CD4-positive, alpha-beta T cell treated with Interleukin-15 for 4 hours (primary cell): ENCODE results near the gene F5.
"Not testable (repeated sequence)": the region's sequence is repeated elsewhere in the genome, so short reads cannot be mapped to it uniquely, and the experiment has no call there.

Source experiments
- DNase-seq: peaks from one replicate; pipeline ENCODE4 v3.0.0-alpha.2; 2020; ENCODE audit warnings: low spot score

The F5 gene

DNA sequence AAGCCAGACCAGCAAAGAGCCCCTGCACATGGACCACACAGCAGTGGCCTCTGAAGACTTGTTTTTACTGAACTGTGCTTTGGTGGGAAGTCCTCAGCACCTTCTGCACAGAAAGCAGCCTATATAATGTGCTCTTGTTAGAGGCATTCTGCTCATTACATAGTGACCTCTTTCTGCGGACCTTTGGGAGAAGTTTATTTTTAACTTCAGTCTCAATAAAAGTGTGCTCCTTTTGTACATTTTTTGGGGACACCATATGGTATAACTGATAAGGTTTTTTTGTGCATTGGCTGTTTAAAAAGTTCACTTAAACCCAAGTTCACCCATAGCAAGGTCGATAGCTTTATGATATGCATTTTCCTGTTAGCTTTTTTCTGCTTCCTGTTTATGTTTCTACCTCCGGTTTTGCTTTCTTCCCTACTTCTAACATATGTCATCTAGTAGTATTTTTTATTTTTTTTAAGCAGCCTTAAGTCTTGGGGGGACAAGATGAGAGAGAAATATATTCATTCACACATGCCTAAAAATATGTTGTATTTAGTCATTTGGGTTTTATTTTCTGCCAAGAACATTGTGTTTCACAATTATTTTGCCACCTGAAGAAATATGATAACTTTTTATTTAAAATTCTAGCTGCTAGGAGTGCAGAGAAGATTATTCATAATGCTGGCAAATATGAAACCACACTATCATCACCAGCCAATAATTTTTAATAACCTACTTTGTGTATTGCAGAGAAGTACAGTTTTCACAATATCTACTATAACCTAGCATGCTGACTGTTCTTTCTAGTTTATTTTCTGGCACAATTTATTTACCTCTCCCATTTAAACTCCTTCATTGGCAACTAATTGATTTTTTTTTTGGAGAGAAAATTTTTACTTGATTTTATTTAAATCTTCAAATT is 77.6 kb downstream of the F5 start:
- DNase-seq: no peak

DNA sequence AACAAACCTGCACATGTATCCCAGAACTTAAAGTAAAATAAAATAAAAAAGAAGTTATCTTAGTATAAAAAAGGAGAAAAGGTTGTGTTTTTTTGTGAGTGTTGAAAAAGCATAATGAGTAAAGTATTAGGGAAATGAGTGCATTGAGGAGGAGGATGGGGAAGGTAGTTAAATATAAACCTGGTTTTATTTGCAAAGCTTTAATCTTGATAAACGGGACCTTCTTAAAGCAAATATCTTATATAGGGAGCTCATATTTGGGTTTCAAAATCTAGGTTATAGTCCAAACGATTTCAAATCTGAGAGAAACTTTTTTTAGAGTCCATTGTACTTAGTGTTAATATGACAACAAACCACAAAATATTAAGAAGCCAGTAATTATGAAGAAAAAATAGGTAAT is 78.9 kb downstream of the F5 start:
- no peak for DNase-seq

DNA sequence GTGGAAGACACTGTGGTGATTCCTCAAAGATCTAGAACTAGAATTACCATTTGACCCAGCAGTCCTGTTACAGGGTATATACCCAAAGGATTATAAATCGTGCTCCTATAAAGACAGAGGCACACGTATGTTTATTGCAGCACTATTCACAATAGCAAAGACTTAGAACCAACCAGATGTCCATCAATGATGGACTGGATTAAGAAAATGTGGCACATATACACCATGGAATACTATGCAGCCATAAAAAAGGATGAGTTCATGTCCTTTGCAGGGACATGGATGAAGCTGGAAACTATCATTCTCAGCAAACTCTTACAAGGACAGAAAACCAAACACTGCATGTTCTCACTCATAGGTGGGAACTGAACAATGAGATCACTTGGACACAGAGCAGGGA is 82.7 kb downstream of the F5 start:
- DNase-seq: not testable (repeated sequence)

DNA sequence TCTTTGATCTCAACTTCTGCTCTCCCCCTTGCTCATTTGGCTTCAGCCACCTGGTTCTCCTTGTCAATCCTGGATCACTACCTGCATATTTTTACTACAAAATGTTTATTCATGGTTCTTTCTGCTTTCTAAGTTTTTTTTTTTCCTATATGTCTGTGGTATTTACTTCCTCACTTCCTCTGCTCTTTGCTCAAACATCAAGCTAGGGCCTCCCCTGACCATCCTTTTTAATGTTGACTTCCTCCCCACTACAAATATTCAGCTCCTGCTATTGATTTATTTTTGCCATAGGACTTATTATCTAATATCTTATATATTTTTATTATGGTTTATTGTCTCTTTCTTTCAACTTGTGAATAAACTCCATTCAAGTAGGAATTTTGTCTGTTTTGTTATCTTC is 86.5 kb downstream of the F5 start:
- no peak for DNase-seq

DNA sequence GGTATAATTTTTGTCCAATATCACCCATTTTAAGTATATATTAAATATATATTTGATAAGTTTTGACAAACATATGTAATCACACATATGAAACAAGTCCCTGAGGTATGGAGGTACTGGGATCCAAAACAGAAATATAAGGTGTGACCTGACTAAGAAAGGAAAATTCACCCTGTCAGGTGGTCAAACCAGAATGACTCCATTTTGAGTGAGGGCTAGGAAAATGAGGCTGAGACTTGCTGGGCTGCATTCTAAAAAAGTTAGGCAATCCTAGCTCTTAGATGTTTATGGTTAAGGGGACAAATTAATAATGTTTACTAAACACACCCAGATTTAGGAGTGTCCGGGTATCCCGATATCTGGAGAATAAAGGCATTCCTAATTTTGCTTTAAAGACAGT is 89.0 kb downstream of the F5 start:
- DNase-seq: no peak

DNA sequence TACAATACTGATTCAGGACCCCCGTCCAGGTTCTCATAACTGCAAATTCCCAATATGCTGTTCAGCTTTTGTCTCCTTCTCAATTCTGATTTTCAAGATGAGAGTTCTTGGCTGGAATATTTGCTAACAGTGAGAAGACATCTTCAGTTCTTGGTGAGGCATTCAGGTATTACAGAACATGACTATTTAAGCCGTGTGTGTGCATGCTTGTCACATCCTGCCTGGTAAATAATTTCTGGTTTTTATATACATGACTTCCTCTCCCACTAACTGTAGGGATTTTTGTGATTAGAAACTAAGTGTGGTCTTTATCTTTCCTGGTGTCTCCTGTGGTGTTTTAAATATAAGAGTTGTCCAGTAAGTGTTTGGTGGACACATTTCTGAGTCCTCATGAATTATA is 90.4 kb downstream of the F5 start:
- DNase-seq: no peak

DNA sequence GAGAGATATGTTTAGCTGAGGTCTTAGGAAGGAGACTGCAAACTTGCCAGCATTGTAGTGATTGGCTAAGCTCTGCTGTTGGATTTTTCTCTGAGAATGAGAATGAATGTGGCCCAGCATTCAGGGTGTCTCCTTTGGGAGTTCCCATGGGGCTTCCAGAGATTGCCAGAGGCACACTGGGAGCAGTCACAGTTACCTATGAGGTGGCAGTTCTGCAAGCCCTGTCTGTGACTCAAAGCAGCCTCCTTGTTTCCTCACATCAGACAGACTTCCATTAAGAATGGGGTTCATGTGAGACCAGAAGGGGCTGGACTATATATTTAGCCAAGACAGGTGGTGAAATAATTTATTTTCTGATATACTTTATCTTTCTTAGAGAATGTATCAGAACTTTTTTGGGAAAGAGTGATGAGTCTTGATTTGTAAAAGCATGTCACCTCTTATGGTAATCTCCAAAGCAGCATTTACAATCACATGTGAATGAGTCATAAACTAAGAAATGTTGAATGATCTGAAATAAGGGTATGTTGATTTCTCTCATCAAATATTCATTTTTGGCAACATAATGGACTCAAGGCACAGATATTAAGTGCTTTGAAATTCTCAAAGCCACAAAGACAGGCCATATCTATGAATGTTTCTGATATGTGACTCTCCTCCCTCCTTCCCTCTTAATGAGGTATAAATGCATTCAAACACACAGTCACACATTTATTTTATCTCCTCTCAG is 91.1 kb downstream of the F5 start:
- no peak for DNase-seq

DNA sequence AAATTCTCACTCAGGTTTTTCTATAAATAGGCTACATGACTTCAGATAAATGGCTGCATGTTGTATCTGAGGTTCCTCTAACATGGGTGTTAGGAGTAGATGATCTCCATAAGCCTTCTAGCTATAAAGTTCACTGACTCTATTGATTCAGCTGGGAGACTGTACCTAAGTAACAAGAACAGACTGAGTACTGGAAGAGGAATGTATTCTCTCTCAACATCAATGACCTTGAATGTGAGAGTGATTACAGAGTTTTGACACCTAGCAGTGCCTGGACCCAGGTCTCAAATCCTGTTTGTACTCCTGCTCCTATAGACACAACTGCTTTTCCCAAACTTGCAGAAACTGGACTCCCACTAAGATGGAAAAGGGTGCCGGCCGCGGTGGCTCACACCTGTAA is 91.9 kb downstream of the F5 start:
- no peak for DNase-seq

DNA sequence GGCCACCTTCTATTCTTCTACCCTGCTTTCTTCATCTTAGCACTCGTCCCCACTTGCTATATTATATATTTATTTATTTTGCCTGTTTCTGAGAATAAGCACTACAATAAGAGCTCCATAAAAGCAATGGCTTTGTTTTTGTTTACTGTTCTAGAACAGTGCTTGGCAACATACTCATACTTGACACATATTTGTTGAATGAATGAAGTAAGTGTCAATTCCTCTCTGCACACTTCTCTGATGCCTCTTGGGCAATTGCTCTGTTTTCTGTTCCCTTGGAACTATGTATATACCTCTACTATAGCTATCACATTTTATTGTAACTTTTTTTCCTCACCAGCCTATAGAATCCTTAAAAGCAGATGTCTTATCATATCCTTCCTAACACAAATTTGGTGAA is 93.0 kb downstream of the F5 start:
- no peak for DNase-seq

DNA sequence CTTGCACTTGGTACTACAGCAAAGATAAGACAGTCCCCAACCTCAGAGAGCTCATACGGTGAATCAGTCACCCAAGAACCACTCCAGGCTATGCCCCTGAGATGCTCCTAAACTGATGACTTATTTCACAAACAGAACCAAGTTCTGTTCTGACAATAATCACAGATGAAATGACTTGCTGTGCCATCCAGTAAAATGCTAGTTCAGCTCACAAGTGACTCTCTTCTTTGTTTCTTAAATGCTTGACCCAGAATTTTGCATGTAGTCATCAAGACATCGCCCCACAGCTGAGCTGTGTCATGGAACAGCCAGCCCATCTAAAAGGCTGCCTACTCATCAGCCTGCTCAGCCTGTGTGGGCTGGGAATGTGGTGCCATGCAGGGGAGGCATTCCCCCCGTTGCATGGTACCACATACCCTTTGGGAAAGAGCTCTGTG is 94.4 kb downstream of the F5 start:
- no peak for DNase-seq

DNA sequence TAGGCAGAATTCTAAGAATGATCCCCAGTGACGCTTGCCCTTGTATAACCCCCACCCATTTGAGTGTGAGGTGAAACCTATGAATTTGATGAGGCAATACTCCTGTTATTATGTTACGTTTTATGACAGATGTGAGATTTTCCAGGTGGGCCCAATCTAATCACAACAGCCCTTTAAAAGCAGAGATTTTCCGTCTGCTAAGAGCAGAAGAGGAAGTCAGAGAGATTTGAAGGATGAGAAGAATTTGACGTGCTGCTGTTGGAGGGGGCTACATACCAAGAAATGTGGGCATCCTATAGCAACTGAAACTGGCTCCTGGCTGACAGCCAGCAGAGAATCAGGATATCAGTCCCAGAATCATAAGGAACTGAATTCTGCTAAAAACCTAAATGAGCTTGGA is 98.1 kb downstream of the F5 start:
- DNase-seq: no peak

DNA sequence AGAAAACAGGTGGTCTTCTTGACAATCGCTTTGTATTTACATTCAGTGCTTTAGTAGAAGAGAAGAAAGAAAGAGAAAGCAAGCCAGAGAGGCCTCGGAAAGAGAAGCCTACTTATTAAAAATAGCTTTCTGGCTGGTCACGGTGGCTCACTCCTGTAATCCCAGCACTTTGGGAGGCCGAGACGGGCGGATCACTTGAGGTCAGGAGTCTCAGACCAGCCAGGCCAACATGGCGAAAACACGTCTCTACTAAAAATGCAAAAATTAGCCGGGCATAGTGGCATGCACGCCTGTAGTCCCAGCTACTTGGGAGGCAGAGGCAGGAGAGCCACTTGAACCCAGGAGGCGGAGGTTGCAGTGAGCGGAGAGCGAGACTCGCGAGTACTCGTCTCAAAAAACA is 98.7 kb downstream of the F5 start:
- no peak for DNase-seq

DNA sequence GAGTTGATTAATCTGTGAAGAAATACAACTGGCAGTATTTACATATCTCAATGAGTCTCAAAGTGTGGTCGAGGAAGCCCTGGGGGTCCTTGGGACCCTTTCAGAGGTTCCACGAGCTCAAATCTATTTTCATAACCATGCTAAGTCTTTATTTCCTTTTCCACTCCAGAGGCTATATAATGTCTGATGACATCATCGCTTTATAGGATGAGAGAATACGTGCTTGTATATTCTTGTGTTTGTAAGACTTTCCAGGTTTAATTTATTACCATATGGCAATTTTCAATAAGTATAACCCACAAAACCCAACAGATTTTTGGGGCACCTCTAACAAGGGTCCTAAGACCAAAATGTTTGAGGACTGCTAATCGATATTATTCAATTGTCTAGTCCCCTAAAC is 99.1 kb downstream of the F5 start:
- no peak for DNase-seq

DNA sequence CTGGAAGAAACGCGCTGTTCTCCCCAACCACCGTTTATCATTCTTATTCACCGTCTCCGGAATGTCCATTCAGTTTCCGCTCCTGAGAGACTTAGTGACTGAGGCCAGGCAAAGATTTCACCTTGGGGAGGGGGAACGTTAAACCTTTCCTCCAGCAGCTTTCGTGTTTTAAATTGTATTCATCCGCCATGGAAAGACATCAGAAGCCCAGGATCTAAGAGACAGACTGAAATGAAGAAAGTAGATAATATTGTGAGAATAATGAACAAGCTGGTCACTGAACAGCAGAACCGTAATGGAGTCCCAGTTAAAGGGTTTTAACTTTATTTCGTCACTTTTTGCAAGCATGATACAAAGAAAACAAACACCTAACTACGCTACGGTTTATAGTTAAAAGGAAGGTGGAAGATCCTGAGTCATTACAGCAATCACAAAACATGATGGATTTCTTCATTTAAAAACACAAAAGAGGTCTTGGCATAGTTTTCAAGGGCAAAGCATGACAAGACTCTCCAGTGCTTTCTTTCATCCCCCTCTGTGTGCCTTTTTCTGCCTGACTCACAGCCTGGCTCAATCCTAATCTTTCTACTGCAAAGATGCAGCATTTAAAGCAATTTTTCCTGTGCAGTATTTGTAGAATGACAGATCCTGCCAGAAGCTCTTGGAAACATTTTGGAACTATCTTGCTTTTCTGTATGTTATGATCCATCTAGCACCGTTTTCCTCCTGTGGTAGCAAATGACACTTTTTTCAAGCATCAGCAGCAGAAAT is 99.8 kb downstream of the F5 start:
- no peak for DNase-seq

DNA sequence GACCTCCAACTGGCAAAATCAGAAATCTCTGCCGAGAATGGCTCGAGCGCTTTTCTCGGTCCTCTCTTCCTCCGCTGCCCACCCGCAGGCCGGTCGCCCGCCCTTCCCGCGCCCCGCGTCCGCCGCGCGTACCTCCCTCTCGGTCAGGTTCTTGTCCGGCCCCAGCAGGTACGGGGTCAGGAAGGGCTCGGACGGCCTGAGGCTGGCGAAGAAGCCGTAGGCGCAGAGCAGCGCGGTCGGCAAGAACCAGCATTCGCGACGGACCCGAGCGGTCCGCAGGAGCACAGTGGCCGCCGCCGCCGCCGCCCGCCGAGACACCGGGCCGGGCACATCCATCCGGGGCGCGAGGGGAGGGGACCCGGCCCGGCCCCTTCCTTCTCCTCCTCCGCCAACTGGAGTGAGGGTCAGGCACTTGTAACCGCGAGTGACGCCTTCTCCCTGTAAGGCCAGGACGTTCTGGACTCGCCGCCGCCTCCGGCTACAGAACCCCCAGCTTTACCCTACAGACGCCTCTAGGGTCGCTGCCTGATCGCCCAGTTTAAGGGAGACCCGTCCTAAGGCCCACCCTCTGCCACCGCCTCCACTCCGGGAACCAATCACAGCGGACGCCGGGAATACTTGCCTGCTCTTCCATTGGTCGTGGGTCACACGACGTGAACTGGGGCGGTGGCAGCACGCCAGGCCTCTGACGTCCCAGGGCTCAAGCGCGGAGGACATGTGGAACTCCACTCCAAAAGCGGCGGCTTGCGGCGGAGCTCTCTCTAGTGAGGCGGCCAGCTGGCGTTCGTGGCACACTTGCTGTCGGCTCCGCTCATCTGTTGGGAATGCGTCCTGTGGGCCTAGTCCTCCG is 100.6 kb downstream of the F5 start, which contains the start of gene SLC19A2:
Gene SLC19A2 (minus strand): TSS at position 514 of the 850 bp plus-strand sequence. CDS start 178 bp downstream, at position 336.
- DNase-seq: peak; percentile 94

DNA sequence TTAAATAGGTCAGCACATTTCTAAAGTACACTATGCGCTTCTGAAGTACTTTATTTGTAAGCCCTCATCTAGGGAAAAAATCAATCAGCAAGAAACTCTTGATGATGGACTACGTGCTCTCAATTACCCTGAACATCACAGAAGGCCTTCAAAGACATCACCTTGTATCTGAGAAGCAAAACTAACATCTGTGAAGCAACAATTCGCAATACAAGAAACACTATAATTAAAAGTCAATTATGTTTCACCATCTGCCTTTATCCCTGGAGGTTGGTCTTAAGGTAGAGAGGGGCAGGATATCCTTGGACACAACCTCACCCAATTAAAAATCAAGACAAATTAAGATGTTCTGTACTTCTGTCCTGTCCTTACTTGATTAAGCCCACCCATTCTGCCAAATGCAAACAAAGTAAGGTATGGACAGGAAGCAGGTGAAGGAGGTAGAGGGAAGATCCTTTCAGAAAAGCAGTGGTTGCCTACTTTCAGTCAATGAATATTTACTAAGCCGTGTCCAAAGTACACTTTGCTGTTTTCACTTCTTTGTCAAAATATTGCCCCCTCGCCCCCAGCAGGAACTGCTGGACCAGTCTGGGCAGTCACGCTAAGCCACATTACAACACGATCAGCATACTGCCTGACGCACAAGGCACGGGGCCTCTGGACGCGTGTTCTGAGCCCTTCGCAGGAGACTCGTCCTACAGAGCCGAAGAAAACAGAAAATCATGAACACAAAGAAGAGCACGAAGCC is 101.4 kb downstream of the F5 start:
- peak; percentile 19 for DNase-seq

DNA sequence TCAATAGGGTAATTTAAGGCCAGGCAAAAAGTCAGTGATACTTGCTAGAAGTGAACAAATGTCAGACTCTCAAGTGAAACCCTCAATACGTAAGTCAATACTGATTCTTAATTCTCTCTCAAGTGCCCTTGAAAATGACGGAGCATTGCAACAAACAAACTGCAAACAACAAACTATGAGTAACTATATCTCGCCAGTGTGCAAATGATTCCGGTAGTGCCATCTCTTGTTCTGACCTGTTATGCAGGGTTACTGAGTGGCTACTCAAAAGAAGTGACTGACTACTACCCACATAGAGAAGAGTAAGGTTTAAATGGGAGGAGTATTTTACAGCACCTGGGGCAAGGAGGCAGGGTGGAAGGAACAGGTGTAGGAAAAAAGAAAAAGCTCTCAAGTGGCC is 102.2 kb downstream of the F5 start:
- no peak for DNase-seq

DNA sequence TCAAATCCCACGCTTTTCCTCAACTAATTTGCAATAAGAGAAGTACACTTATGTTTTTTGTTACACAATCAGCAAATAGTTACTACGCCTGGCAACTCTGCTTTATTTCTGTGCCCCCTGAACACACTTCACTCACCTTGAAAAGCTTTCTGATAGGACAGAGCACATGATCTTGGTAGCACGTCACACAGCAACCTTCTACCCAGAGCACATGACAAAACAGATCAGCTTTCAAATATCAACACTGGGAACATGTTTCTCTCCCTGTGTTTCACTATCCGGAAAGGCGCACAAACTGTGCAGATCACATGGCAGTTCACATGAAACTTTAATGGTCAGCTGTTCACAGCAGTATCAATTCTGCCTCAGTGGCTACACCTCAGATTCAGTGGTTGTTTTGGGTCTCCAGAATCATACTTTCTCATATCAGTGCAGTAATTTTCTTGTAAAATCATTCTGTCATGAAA is 102.7 kb downstream of the F5 start:
- DNase-seq: no peak

DNA sequence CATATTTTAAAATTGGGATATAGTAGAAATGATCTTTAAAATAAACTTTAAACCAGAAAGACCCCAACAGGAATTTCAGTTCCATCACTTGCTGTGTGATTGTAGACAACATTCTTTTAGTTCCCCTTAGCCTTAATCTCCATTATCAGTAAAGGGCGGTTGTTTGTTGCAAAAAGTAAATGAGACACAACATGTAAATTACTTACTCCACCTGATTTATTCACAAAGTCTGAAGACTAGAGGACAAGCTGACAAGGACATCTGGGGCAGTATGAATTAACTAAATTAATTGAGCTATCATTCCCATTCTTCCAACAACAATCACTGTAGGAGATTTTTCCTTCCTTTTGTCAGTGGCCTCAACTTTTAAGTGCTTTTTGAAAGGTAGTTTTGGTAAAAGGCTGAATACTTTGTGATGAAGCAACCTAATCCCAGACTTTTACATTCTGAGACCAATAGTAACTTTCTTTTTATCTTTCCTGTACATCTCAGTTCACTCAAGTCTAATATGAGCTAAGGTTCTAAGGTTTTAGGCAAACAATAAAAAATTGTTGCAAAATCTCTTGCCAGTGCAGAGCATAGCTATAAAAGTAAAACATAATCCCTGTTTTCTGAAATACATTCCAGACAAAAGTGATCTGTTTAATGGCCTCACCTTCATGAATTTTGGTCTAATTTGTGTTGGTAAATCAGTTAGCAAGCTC is 106.8 kb downstream of the F5 start:
- DNase-seq: no peak

DNA sequence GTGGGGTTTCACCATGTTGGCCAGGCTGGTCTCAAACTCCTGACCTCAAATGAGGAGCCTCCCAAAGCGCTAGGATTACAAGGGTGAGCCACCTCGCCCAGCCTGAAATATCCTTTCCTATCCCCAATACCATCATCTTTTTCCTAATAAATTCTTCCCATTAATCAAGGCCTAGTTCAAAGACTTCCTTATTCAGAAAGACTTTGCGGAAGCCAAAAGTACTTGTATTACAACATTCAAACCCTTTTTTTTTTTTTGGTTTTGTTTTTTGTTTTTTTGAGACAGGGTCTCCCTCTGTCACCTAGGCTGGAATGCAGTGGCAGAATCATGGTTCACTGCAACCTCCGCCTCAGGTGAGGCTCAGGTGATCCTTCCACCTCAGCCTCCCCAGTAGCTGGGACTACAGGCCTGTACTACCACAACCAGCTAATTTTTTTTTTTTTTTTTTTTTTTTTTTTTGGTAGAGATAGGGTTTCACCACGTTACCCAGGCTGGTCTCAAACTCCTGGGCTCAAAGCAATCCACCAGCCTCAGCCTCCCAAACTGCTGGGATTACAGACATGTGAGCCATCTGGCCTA is 108.1 kb downstream of the F5 start:
- DNase-seq: no peak
